OCI-M2 (cell line): ENCODE measurements around the gene SYNRG.
"Not testable (repeated sequence)": the region's sequence is repeated elsewhere in the genome, so short reads cannot be mapped to it uniquely, and the experiment has no call there.

Experiments
- DNase-seq: peaks from one replicate; lab custom pipeline; 2025; ENCODE audit not compliant: unreplicated experiment; lab: John Stamatoyannopoulos, UW

The SYNRG gene

GRCh38 chr17:37609170-37610040, at the start of gene SYNRG:
Gene SYNRG (minus strand): TSS chr17:37609418. CDS start chr17:37609355, 63 bp downstream.
- DNase-seq = peak; percentile 58

DNA sequence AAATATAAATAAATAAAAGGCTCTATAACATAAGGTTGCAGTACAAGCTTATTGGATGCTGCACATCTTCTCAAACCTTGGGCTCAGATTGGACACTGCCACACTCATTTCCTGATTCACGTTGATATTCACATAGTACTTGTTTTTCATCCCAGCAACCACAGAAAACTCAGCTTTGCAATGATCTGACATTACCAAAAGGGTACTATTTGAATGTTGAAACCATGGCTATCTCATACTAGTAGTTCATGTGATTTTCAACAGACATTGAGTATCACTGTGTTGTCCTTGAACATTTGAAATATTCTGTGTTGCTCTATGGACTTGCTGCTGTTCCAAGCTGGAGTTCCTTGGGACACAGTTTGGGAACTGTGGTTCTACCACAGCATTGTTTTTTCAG, 48.0 kb upstream of the SYNRG start:
- no peak for DNase-seq

- DNase-seq = no peak
Observed at GRCh38 chr17:37651849-37652248, 42.6 kb upstream of the SYNRG start.

DNA sequence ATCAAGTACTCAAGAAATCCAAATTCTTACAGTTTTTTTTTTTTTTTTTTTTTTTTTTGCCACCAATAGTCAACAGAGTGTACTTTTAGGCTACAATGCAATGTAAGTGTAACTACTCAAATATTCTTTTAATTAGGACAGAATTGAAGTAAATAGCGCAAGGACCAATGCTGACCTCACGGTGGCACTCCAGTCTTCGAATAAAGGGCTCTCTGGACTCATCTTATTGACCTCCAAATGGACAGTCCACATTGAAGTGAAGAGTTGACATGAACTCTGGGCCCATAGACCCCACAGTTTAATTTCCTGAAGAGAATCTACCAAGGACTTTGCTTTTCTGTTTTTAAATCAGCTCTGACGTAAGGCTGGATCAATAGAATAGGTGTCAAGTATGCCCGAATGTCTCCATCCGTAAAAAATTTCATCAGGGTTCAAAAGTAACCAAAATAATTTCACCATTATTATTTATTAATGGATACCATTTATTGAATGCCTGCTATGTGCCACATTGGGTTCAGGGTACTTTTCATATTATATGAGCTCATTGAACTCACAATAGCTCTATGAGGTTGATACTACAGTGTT, 41.3 kb upstream of the SYNRG start:
- no peak for DNase-seq

DNA sequence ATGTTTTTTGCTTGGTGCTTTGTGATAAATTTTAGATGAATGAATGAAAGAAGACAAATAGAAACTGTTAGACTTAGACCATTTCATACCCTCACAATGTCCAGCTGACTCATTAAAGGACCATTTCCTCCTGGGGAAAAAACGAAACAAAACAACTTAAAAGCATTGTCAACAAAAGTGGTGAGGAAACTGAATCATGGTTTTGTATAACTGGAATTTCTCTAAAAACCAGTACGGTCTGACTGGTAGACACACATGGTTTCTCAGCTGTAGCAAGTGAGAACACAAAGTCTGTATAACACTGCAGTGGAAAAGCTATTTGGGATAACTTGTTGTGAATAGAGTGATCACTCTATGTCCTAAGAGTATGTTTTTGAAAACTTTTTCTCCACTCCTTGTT, 39.3 kb upstream of the SYNRG start:
- DNase-seq = no peak

DNA sequence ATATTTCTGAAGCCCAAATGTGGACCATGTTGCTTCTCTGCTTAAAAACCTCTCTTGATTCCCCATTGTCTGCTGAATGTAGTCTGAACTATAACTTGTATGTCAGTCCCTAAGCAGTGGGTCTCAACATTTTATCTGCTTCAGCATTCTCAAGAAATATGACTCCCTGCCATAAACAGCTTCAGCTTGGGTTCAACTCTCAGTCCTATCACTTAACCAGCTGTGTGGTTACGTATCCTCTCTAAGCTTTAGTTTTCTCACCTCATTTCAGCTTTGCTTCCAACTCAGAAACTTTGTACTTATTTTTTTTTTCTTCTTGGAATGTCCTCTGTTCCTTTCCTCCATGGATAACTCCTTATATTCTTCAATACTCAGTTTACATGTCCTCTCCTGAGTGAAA, 38.6 kb upstream of the SYNRG start:
- DNase-seq = no peak

GRCh38 chr17:37643869-37644268, 34.7 kb upstream of the SYNRG start:
- DNase-seq = no peak

DNA sequence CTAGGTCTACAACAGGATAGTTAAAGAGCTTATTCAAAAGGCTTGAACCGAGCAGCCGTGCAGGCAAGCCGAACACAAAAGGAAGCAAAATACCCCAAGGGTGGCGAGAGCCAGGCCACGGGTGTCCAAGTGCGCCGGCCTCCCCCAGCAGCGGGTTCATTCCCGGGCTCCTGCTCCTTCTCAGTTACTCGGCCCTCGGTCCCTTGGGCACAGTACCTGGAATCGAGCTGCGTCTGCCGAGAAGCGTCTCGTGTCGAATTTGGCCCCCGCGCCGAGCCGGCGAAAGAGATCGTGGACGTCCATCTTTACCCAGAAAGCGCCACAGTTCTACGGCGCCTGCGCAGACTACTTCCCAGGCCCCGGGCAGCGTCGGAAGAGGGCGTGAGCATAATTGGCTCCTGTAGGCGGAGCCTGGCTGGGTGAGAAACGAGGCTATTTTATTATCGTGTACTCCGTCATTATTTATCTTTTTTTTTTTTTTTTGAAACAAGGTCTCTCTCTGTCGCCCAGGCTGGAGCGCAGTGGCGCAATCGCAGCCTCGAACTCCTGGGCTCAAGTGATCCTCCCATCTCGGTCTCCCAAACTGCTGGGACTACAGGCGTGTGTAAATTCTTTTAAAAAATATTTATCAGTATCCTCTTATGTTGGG, 34.0 kb upstream of the SYNRG start, which contains the start of gene DDX52:
Gene DDX52 (minus strand): TSS at position 329 of the 649 bp plus-strand sequence. CDS start 26 bp downstream, at position 303.
- DNase-seq = peak; percentile 35

GRCh38 chr17:37642681-37643080, 33.5 kb upstream of the SYNRG start:
- no peak for DNase-seq

DNA sequence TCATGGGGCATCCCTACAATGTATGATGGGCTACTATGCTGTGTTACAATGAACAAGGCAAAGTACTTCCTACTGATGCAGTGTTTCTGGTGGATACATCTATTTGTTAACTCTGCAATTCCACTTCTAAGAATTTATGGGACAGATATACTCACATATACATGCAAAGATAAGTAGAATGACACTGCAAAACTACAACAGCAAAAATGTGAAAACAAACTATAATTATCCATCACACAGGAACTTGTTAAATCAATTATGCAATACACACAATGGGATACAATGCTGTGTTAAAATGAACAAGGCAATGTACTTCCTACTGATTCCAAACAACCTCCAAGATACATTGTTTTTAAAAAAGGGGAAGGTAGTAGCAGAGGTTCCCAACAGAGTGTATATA, 30.8 kb upstream of the SYNRG start:
- DNase-seq = no peak

DNA sequence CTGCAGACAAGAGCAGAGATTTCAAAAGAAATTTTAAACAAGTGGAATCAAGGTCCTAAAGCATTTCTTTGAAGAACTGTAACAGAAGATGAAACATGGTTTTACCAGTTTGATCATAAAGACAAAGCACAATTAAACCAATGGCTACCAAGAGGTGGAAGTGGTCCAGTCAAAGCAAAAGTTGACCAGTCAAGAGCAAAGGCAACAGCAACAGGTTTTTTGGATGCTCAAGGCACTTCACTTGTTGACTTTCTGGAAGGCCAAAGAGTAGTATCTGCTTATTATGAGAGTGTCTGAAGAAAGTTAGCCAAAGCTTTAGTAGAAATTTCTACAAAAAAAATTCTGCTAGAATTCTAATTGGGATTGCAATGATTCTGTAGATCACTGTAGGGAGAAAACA, 28.7 kb upstream of the SYNRG start:
- DNase-seq = no peak

GRCh38 chr17:37616430-37616829, 7.2 kb upstream of the SYNRG start:
- DNase-seq = not testable (repeated sequence)

GRCh38 chr17:37614823-37615222, 5.6 kb upstream of the SYNRG start:
- no peak for DNase-seq

DNA sequence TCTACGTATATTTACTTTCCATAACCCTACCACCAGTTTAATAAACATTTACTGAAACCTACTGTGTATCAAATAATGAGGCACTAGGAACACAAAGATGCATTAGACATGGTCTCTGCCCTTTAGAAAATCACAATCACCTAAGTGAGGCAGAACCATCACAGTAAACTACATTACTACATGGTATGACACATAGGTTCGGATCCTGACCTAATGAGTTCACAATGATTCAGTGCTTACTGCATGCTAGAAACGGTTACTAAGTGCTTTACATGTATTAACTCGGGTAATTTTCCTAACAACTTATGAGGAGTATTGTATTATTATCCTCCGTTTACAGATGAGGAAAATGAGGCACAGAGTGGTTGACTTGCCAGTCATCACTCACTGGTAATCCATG, 5.2 kb upstream of the SYNRG start:
- DNase-seq = no peak

- no peak for DNase-seq
Observed at GRCh38 chr17:37610971-37611370, 1.8 kb upstream of the SYNRG start.

GRCh38 chr17:37610041-37610420, 813 bp upstream of the SYNRG start:
- DNase-seq = not testable (repeated sequence)

DNA sequence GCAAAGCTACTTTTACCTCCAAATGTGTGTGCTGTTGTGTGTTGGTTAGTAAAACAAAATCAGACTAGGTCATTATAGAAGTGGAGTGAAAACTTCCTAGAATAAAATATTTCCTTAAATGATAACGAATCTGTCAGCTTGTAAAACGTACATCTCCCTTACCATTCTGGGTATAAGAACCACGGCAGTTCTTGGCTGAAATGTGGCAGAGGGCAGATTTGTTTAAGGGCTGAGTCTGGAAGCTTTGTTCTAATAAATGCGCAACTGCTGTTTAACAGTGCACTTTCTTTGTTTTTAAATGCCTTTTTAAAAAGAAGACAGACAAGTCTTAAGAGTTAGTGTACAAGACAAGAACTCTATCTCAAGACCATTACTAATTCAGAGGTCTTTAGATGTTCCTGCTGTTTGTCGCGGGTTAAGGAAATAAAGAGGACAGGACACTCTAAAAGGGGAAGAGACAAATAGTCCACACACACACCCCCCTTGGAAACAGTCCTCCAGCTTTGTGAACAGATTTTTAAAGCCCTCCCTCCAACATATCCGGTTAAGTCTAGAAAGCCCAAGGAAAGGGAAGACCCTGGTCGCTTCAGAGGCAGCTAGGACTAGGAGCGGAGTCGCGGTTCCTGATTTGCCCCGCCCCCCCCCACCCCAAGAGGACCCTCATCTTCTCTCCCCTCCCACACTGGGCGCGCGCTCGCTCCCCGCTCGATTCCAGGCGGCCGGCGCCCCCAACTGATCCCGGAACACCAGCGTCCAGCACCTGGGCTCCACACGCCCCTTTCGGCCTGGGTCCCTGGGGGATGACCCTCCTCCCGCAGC, 658 bp downstream of the SYNRG start:
- no peak for DNase-seq

DNA sequence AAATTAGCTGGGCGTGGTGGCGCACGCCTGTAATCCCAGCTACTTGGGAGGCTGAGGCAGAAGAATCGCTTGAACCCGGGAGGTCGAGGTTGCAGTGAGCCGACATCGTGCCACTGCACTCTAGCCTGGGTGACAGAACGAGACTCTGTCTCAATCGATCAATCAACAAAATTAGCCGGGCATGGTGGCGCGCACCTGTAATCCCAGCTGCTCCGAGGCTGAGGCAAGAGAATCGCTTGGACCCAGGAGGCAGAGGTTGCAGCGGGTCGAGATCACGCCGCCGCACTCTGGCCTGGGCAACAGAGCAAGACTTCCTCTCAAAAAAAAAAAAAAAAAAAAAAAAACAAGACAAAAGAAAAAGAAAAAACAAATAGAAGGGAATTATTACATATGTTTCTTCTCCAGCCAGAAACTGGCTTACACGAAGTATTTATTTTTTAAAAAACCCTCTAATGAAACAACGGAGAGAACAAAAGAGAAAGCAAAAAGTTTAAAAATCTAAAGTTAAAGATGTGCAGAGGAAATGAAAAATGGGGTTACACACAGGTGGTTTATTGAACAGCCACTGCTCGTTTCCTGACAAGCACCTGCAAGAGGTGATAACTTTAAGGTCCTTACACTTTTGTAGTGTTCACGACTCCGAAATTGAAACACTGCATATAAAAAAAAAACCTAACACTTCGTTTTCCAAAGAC, 1.4 kb downstream of the SYNRG start:
- DNase-seq = no peak

DNA sequence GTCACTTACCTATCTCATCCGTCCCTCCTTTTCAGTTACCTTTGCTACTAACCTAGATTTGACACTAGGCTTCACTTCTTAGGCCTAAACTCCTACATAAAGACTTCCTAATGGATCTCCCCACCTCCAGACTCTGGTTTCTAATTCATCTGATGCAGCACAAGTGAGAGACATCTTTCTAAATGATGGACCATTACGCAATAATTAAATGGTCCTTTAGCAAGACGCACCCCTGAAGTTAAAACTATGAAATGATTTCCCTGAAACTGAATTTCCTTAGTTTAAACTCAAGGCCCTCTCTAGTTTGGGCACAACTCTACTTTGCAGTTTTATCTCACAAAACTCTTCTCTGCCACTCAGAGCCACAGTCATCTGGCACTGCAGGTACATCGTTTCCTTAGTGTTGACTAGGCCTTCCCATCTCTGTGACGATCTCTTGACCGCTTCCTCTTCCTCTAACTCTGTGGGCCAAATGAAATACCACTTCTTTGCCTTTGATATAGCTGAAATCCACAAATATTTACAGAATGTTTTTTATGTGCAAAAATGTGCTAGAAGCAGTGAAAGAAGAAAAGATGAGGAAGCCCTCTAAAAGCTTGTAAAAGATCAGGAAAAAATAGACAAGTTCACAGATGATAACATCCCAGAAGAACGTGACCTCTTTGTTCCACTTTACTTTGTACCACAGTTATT, 3.3 kb downstream of the SYNRG start:
- DNase-seq = no peak

GRCh38 chr17:37605081-37605480, 4.1 kb downstream of the SYNRG start:
- DNase-seq = no peak
